Activated CD8-positive, alpha-beta T cell treated with anti-CD3 and anti-CD28 coated beads for 36 hours (primary cell): ENCODE measurements around the gene NXPH1. TPM values are rescaled to one million over a fixed set of nuclear protein-coding genes. Genes with fewer than 3 reads are reported as not detected.

Experiments used
- ATAC-seq: fragments of 200-7000 bp; cut with Tn5 transposase; one replicate; pipeline ENCODE4 v1.10.0; 2021; ENCODE audit warnings: mild to moderate bottlenecking, moderate library complexity
- CTCF ChIA-PET: fragments of 350-600 bp; sonication (Branson Sonifier 250); formaldehyde crosslinking; loops from one replicate; lab custom pipeline; 2021; ENCODE audit warnings: antibody characterized with exemption; lab: Charles Lee
- POLR2A ChIA-PET: fragments of 350-600 bp; sonication (Branson Sonifier 250); formaldehyde crosslinking; loops from one replicate; lab custom pipeline; 2021; ENCODE audit warnings: antibody characterized with exemption; lab: Charles Lee
- DNase-seq: peaks from one replicate; pipeline ENCODE4 v3.0.0-alpha.2; 2020
- H3K27ac Mint-ChIP-seq: one replicate; pipeline ENCODE4 v1.8.0; 2021; ENCODE audit warnings: mild to moderate bottlenecking, mixed read lengths
- H3K27me3 Mint-ChIP-seq: one replicate; pipeline ENCODE4 v1.8.0; 2021; ENCODE audit warnings: mixed read lengths
- H3K36me3 Mint-ChIP-seq: one replicate; pipeline ENCODE4 v1.8.0; 2021; ENCODE audit warnings: low read depth, mixed read lengths
- H3K4me1 Mint-ChIP-seq: one replicate; pipeline ENCODE4 v1.8.0; 2021; ENCODE audit warnings: low read depth, mixed read lengths
- H3K4me3 Mint-ChIP-seq: one replicate; pipeline ENCODE4 v1.8.0; 2021; ENCODE audit warnings: mild to moderate bottlenecking, moderate library complexity, mixed read lengths
- H3K9me3 Mint-ChIP-seq: one replicate; pipeline ENCODE4 v1.8.0; 2021; ENCODE audit warnings: mixed read lengths
- CTCF ChIP-seq: fragments of 200-600 bp; IDR thresholded peaks from one replicate; pipeline ENCODE4 v1.8.0; 2022; ENCODE audit warnings: antibody characterized with exemption, mild to moderate bottlenecking
- intact Hi-C: fragments of 100-400 bp; cut with micrococcal nuclease; formaldehyde crosslinking; loops from one replicate; pipeline ENCODE4 v1.10.0; 2022
- total RNA-seq, 2 experiments: library from RNA; stranded (reverse); gene quantifications; one replicate each; pipeline ENCODE4 v1.2.3, GENCODE V29; 2021

The NXPH1 gene
- total RNA-seq, 2 experiments from 2014 or later = not detected

GRCh38 chr7:8592167-8592566, 158.8 kb downstream of the NXPH1 start:
- POLR2A ChIA-PET = no interaction called here
- CTCF ChIA-PET = no interaction called here
- Mint-ChIP-seq H3K27ac (no peak overlapping the region), H3K4me1 (no peaks in the 10 kb centered on the region), H3K4me3 (no peak overlapping the region), H3K36me3 (no peaks in the 10 kb centered on the region), H3K27me3 (no peaks in the 10 kb centered on the region), H3K9me3 (no peaks in the 10 kb centered on the region)
- DNase-seq (no peak), ATAC-seq (no peak)
- intact Hi-C loops = no loop called here
- no peak for TF ChIP-seq CTCF

GRCh38 chr7:8594115-8594514, 160.7 kb downstream of the NXPH1 start:
- Mint-ChIP-seq H3K4me3 (no peak overlapping the region), H3K27ac (no peak overlapping the region), H3K27me3 (no peaks in the 10 kb centered on the region), H3K4me1 (no peaks in the 10 kb centered on the region), H3K9me3 (no peaks in the 10 kb centered on the region), H3K36me3 (no peaks in the 10 kb centered on the region)
- DNase-seq (no peak), ATAC-seq (no peak)
- ChIA-PET POLR2A (no interaction called here), CTCF (no interaction called here)
- intact Hi-C loops = no loop called here
- TF ChIP-seq CTCF = no peak

GRCh38 chr7:8597565-8597964, 164.2 kb downstream of the NXPH1 start:
- no peaks in the 10 kb centered on the region for H3K36me3 Mint-ChIP-seq
- H3K27ac Mint-ChIP-seq = no peak overlapping the region
- ChIA-PET CTCF (interaction anchor here (1.3 to 1.4 kb wide), 2 partner anchors 11 to 14 kb away, joined by 3 read pairs; no protein-coding TSS in a partner anchor), POLR2A (interaction anchor here (0.6 kb wide), 1 partner anchor 32 kb away, joined by 3 read pairs; no protein-coding TSS in a partner anchor)
- DNase-seq (no peak), ATAC-seq (no peak)
- no peaks in the 10 kb centered on the region for H3K9me3 Mint-ChIP-seq
- no peak for TF ChIP-seq CTCF
- intact Hi-C loops = no loop called here
- H3K4me1 Mint-ChIP-seq = no peaks in the 10 kb centered on the region
- H3K27me3 Mint-ChIP-seq = no peaks in the 10 kb centered on the region
- H3K4me3 Mint-ChIP-seq = no peak overlapping the region

DNA sequence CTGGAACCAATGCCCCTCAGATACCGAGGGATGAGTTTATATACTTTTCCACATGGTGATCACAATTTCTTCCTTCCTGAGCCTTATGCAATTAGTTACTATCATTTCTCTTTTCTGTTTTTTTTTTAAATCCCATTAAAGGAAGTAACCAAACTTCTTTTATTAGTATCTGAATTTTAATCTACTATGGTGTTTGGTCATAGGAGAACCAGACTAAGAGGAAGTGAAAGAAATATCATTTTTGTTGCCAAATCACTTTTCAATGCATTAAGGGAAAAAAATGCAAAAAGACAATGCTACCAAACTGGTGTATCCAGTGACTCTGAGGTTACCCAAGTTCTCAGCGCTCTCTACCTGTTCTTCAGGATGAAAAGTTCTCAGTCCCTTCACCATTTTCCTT, 167.7 kb downstream of the NXPH1 start:
- POLR2A ChIA-PET = no interaction called here
- DNase-seq = no peak
- intact Hi-C loops = no loop called here

DNA sequence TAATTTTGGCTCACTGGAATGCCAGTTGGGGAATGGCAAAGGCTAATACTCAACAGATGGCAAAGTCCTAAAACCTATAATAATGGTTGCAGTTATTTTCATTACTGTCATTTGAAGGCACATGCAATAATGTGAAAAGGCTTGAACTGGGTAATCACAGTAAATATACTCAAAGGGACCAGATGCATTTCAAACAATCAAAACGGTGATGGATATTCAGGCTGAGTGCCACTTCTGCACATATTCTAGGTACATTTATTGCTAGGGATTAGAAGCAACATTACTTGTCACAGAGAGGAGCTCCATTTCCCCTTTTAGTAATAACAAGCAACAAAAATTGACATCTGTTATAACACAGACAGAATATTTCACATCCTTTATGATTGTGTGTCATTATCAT, 171.8 kb downstream of the NXPH1 start:
- no peaks in the 10 kb centered on the region for H3K36me3 Mint-ChIP-seq
- no peaks in the 10 kb centered on the region for H3K9me3 Mint-ChIP-seq
- peaks cover 1% of the 10 kb centered on the region for H3K27me3 Mint-ChIP-seq
- no peak overlapping the region for H3K27ac Mint-ChIP-seq
- TF ChIP-seq CTCF = no peak
- DNase-seq = no peak
- ChIA-PET CTCF (no interaction called here), POLR2A (no interaction called here)
- no peak overlapping the region for H3K4me3 Mint-ChIP-seq
- intact Hi-C loops = no loop called here
- no peak for ATAC-seq
- H3K4me1 Mint-ChIP-seq = no peaks in the 10 kb centered on the region

More for the DNA sequence above, 167.7 kb downstream of the NXPH1 start:
- Mint-ChIP-seq H3K4me3 (no peak overlapping the region), H3K9me3 (no peaks in the 10 kb centered on the region), H3K4me1 (no peaks in the 10 kb centered on the region), H3K27me3 (no peaks in the 10 kb centered on the region), H3K36me3 (no peaks in the 10 kb centered on the region), H3K27ac (no peak overlapping the region)
- ATAC-seq = no peak
- CTCF ChIA-PET = no interaction called here
- no peak for TF ChIP-seq CTCF
